ENCODE measurements around the gene BAG3.

The BAG3 gene

DNA sequence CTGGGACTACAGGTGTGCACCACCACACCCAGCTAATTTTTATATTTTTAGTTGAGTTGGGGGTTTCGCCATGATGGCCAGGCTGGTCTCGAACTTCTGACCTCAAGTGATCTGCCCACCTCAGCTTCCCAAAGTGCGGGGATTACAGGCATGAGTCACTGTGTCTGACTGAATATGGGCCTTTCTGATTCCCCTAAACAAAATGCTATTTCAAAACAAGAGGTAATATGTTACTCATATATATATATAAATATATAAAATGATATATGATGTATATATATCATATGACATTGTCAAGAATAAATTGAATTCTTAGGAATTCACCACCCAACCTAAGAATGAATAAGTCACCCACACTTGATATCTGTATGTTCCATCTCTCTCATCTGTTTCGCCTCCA, 41.7 kb upstream of the BAG3 start:
- Histone ChIP-seq H3K27ac (ENCODE audit: extremely low read depth, low read depth, low read length) (no peak overlapping the region), H3K36me3 (ENCODE audit: control insufficient read depth in 2 of 2, insufficient read depth in 1 of 2, low read length in 2 of 2) (no peaks in the 10 kb centered on the region), H3K4me3 (ENCODE audit: low read depth, low read length) (no peak overlapping the region), H3K9me3 (ENCODE audit: control insufficient read depth, insufficient read depth, low read depth, low read length) (no peaks in the 10 kb centered on the region), H3K4me1 (ENCODE audit: control insufficient read depth, insufficient read depth, low read length) (no peaks in the 10 kb centered on the region)
- POLR2A ChIA-PET, result interaction anchor here (0.7 to 1.3 kb wide), 2 partner anchors 8 to 11 kb away, joined by 3 to 4 read pairs; no protein-coding TSS in a partner anchor
- no peak for TF ChIP-seq ZBTB17 (tag by site-specific recombination; IDR thresholded peaks at IDR 0.05)
- TF ChIP-seq ZNF777 (tag by site-specific recombination; IDR thresholded peaks at IDR 0.05; ENCODE audit: borderline replicate concordance), result no peak
- TF ChIP-seq ZNF274 (IDR thresholded peaks at IDR 0.05; ENCODE audit: low read length), result no peak
- TF ChIP-seq ZNF274 (tag by site-specific recombination; IDR thresholded peaks at IDR 0.05; ENCODE audit: borderline replicate concordance), result no peak
- TF ChIP-seq ZNF157 (tag by site-specific recombination; IDR thresholded peaks at IDR 0.05), result no peak
- TF ChIP-seq REST (tag by site-specific recombination; IDR thresholded peaks at IDR 0.05), result no peak
- TF ChIP-seq TCF7L2 (IDR thresholded peaks at IDR 0.05; ENCODE audit: borderline replicate concordance, low read depth, low read length), result no peak
- no peak for TF ChIP-seq GLI2 (tag by site-specific recombination; IDR thresholded peaks at IDR 0.05; ENCODE audit: borderline replicate concordance, low read depth)
- TF ChIP-seq YY2 (tag by site-specific recombination; IDR thresholded peaks at IDR 0.05), result no peak
- TF ChIP-seq, protein P1, sequence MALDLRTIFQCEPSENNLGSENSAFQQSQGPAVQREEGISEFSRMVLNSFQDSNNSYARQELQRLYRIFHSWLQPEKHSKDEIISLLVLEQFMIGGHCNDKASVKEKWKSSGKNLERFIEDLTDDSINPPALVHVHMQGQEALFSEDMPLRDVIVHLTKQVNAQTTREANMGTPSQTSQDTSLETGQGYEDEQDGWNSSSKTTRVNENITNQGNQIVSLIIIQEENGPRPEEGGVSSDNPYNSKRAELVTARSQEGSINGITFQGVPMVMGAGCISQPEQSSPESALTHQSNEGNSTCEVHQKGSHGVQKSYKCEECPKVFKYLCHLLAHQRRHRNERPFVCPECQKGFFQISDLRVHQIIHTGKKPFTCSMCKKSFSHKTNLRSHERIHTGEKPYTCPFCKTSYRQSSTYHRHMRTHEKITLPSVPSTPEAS (tag by site-specific recombination; IDR thresholded peaks at IDR 0.05), result no peak
- TF ChIP-seq, protein P2, sequence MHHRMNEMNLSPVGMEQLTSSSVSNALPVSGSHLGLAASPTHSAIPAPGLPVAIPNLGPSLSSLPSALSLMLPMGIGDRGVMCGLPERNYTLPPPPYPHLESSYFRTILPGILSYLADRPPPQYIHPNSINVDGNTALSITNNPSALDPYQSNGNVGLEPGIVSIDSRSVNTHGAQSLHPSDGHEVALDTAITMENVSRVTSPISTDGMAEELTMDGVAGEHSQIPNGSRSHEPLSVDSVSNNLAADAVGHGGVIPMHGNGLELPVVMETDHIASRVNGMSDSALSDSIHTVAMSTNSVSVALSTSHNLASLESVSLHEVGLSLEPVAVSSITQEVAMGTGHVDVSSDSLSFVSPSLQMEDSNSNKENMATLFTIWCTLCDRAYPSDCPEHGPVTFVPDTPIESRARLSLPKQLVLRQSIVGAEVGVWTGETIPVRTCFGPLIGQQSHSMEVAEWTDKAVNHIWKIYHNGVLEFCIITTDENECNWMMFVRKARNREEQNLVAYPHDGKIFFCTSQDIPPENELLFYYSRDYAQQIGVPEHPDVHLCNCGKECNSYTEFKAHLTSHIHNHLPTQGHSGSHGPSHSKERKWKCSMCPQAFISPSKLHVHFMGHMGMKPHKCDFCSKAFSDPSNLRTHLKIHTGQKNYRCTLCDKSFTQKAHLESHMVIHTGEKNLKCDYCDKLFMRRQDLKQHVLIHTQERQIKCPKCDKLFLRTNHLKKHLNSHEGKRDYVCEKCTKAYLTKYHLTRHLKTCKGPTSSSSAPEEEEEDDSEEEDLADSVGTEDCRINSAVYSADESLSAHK (tag by site-specific recombination; IDR thresholded peaks at IDR 0.05), result no peak
- no peak for TF ChIP-seq GLI4 (tag by site-specific recombination; IDR thresholded peaks at IDR 0.05)
- no peak for TF ChIP-seq KLF7 (tag by site-specific recombination; IDR thresholded peaks at IDR 0.05; ENCODE audit: borderline replicate concordance)
- no peak for TF ChIP-seq ZNF174 (tag by site-specific recombination; IDR thresholded peaks at IDR 0.05)
- TF ChIP-seq IKZF3 (tag by site-specific recombination; IDR thresholded peaks at IDR 0.05), result no peak
- TF ChIP-seq ZNF433 (tag by site-specific recombination; IDR thresholded peaks at IDR 0.05; ENCODE audit: low read depth), result no peak
- no peak for TF ChIP-seq ZNF404 (tag by site-specific recombination; IDR thresholded peaks at IDR 0.05)
- no peak for TF ChIP-seq BCL11B (tag by site-specific recombination; IDR thresholded peaks at IDR 0.05; ENCODE audit: low read depth)
- no peak for TF ChIP-seq ZNF670 (tag by site-specific recombination; IDR thresholded peaks at IDR 0.05; ENCODE audit: low read depth)
- no peak for TF ChIP-seq ZNF292 (tag by site-specific recombination; IDR thresholded peaks at IDR 0.05; ENCODE audit: borderline replicate concordance, low read depth)
- TF ChIP-seq ZNF529 (tag by site-specific recombination; IDR thresholded peaks at IDR 0.05; ENCODE audit: insufficient replicate concordance), result no peak
- CTCF ChIA-PET, result interaction anchor here (0.6 to 2.3 kb wide), 5 partner anchors 12 to 413 kb away, joined by 3 to 14 read pairs (median 5); partner anchors contain the start of gene TIAL1

Data from HEK293 (cell line).